H9 (cell line): Measurements from ENCODE around the gene MIPOL1. TPM values are rescaled to one million over a fixed set of nuclear protein-coding genes. Genes with fewer than 3 reads are reported as not detected.
A peak's percentile ranks its signal among the peaks of the same experiment; 100 is the strongest.

Experiments used
- DNase-seq: peaks from one replicate; pipeline ENCODE4 v3.0.0-alpha.2; 2017
- H2AFZ ChIP-seq: one replicate; pipeline ENCODE4 v1.6.1; 2013; ENCODE audit warnings: mild to moderate bottlenecking, low read length, control low read depth, moderate library complexity
- H2AK5ac ChIP-seq: 2 replicates; pipeline ENCODE4 v1.6.1; 2013; ENCODE audit warnings: low read length, control low read depth, mixed read lengths; ENCODE audit not compliant: insufficient read length
- H2BK120ac ChIP-seq: one replicate; pipeline ENCODE4 v1.6.1; 2013; ENCODE audit warnings: low read depth, mild to moderate bottlenecking, low read length, control low read depth, inconsistent platforms; ENCODE audit not compliant: poor library complexity, severe bottlenecking
- H2BK12ac ChIP-seq: 2 replicates; pipeline ENCODE4 v1.6.1; 2013; ENCODE audit warnings: low read length, control low read depth, mixed read lengths, low read depth; ENCODE audit not compliant: insufficient read length
- H2BK15ac ChIP-seq: 2 replicates; pipeline ENCODE4 v1.6.1; 2013; ENCODE audit warnings: low read depth, low read length, control low read depth
- H2BK20ac ChIP-seq: one replicate; pipeline ENCODE4 v1.6.1; 2013; ENCODE audit warnings: low read depth, mild to moderate bottlenecking, low read length, control low read depth, inconsistent platforms; ENCODE audit not compliant: poor library complexity, severe bottlenecking
- H2BK5ac ChIP-seq: 2 replicates; pipeline ENCODE4 v1.6.1; 2013; ENCODE audit warnings: low read length, control low read depth, mixed read lengths; ENCODE audit not compliant: insufficient read length
- H3K14ac ChIP-seq: 2 replicates; pipeline ENCODE4 v1.6.1; 2013; ENCODE audit warnings: low read length, control low read depth; ENCODE audit not compliant: insufficient read depth
- H3K18ac ChIP-seq: 2 replicates; pipeline ENCODE4 v1.6.1; 2013; ENCODE audit warnings: low read depth, mild to moderate bottlenecking, mixed read lengths, low read length, control low read depth; ENCODE audit not compliant: insufficient read length
- H3K23ac ChIP-seq: 2 replicates; pipeline ENCODE4 v1.6.1; 2013; ENCODE audit warnings: low read length, control low read depth, mixed read lengths, low read depth; ENCODE audit not compliant: insufficient read length
- H3K23me2 ChIP-seq: 2 replicates; pipeline ENCODE4 v1.6.1; 2013; ENCODE audit warnings: low read depth, mild to moderate bottlenecking, mixed read lengths, low read length, control low read depth; ENCODE audit not compliant: insufficient read length, poor library complexity, severe bottlenecking
- H3K27ac ChIP-seq: 2 replicates; pipeline ENCODE4 v1.5.1; 2013; ENCODE audit warnings: low read length, control low read depth, mixed read lengths, low read depth; ENCODE audit not compliant: insufficient read length
- H3K27me3 ChIP-seq: 2 replicates; pipeline ENCODE4 v1.6.1; 2013; ENCODE audit warnings: low read length, control low read depth, inconsistent platforms; ENCODE audit not compliant: insufficient read depth
- H3K4ac ChIP-seq: 2 replicates; pipeline ENCODE4 v1.6.1; 2013; ENCODE audit warnings: low read depth, mild to moderate bottlenecking, control low read depth, inconsistent platforms, low read length, moderate library complexity
- H3K4me1 ChIP-seq: 2 replicates; pipeline ENCODE4 v1.6.1; 2013; ENCODE audit warnings: low read length, control low read depth, inconsistent platforms; ENCODE audit not compliant: insufficient read depth
- H3K4me2 ChIP-seq: 2 replicates; pipeline ENCODE4 v1.6.1; 2013; ENCODE audit warnings: low read length, control low read depth, mixed read lengths; ENCODE audit not compliant: insufficient read length, insufficient read depth
- H3K56ac ChIP-seq: 2 replicates; pipeline ENCODE4 v1.6.1; 2013; ENCODE audit warnings: low read depth, mild to moderate bottlenecking, mixed read lengths, low read length, control low read depth; ENCODE audit not compliant: insufficient read length
- H3K79me1 ChIP-seq: 2 replicates; pipeline ENCODE4 v1.6.1; 2013; ENCODE audit warnings: low read depth, mild to moderate bottlenecking, moderate library complexity, low read length, control low read depth, inconsistent platforms; ENCODE audit not compliant: insufficient read depth, poor library complexity, severe bottlenecking
- H3K79me2 ChIP-seq: 2 replicates; pipeline ENCODE4 v1.6.1; 2013; ENCODE audit warnings: low read length, control low read depth, inconsistent platforms; ENCODE audit not compliant: insufficient read depth
- H3K9ac ChIP-seq: 2 replicates; pipeline ENCODE4 v1.6.1; 2013; ENCODE audit warnings: low read length, control low read depth, mixed read lengths; ENCODE audit not compliant: insufficient read length; ENCODE audit errors: extremely low read depth
- H3K9me3 ChIP-seq: one replicate; pipeline ENCODE4 v1.6.1; 2013; ENCODE audit warnings: low read depth, low read length, inconsistent platforms; ENCODE audit not compliant: control insufficient read depth
- H3T11ph ChIP-seq: one replicate; pipeline ENCODE4 v1.6.1; 2013; ENCODE audit warnings: mild to moderate bottlenecking, low read length, control low read depth, inconsistent platforms
- H4K20me1 ChIP-seq: one replicate; pipeline ENCODE4 v1.6.1; 2013; ENCODE audit not compliant: control insufficient read depth, insufficient read length, insufficient read depth
- H4K5ac ChIP-seq: 2 replicates; pipeline ENCODE4 v1.6.1; 2013; ENCODE audit warnings: low read depth, mild to moderate bottlenecking, mixed read lengths, low read length, control low read depth; ENCODE audit not compliant: insufficient read length
- H4K8ac ChIP-seq: replicated peaks from 2 replicates; pipeline ENCODE4 v1.6.1; 2013; ENCODE audit warnings: low read length, control low read depth, mixed read lengths, low read depth; ENCODE audit not compliant: insufficient read length
- H4K91ac ChIP-seq: 2 replicates; pipeline ENCODE4 v1.6.1; 2013; ENCODE audit warnings: low read depth, mild to moderate bottlenecking, moderate library complexity, mixed read lengths, low read length, control low read depth; ENCODE audit not compliant: insufficient read length
- H3K27ac Mint-ChIP-seq, 3 experiments: 2 replicates in 2 of 3; 3 replicates in 1 of 3; pipeline ENCODE4 v1.8.0; 2020 to 2021; ENCODE audit warnings: mixed read lengths in 3 of 3, mild to moderate bottlenecking in 1 of 3, moderate library complexity in 1 of 3
- H3K27me3 Mint-ChIP-seq: 2 replicates; pipeline ENCODE4 v1.8.0; 2021; ENCODE audit warnings: low read depth, mild to moderate bottlenecking, moderate library complexity, mixed read lengths
- H3K36me3 Mint-ChIP-seq, 3 experiments: 2 replicates in 2 of 3; 3 replicates in 1 of 3; pipeline ENCODE4 v1.8.0; 2020 to 2021; ENCODE audit warnings: low read depth in 3 of 3, mixed read lengths in 3 of 3; ENCODE audit not compliant: insufficient read depth in 1 of 3
- H3K4me1 Mint-ChIP-seq, 2 experiments: 2 replicates each; pipeline ENCODE4 v1.8.0; 2020; ENCODE audit warnings: mixed read lengths in 2 of 2
- H3K4me3 Mint-ChIP-seq, 2 experiments: 2 replicates in 1 of 2; 3 replicates in 1 of 2; pipeline ENCODE4 v1.8.0; 2020 to 2021; ENCODE audit warnings: mild to moderate bottlenecking in 2 of 2, mixed read lengths in 2 of 2, moderate library complexity in 1 of 2
- H3K9me3 Mint-ChIP-seq, 2 experiments: 2 replicates in 1 of 2; 3 replicates in 1 of 2; pipeline ENCODE4 v1.8.0; 2020; ENCODE audit warnings: mild to moderate bottlenecking in 2 of 2, mixed read lengths in 2 of 2, moderate library complexity in 1 of 2
- WGBS: extraction: QIAGEN DNeasy Blood & Tissue Kit; methylation state at CpG from one replicate; pipeline ENCODE4 v1.1.7; 2013; ENCODE audit warnings: missing lambda C conversion rate, low lambda C conversion rate, mixed read lengths; ENCODE audit not compliant: insufficient read length; ENCODE audit errors: extremely low coverage; 5-methylcytosine and 5-hydroxymethylcytosine counted together
- total RNA-seq: library from RNA; stranded (reverse); gene quantifications from 2 replicates; pipeline ENCODE4 v1.2.1, GENCODE V29; 2021
- TF ChIP-seq, protein P1 (sequence below): fragments of 200-600 bp; sonication (generic); conservative IDR thresholded peaks from 3 replicates; pipeline ENCODE4 v1.8.0; 2021; ENCODE audit warnings: antibody characterized with exemption, mild to moderate bottlenecking

Gene MIPOL1
- total RNA-seq, 1 experiment from 2014 or later, result 15.6 TPM

DNA sequence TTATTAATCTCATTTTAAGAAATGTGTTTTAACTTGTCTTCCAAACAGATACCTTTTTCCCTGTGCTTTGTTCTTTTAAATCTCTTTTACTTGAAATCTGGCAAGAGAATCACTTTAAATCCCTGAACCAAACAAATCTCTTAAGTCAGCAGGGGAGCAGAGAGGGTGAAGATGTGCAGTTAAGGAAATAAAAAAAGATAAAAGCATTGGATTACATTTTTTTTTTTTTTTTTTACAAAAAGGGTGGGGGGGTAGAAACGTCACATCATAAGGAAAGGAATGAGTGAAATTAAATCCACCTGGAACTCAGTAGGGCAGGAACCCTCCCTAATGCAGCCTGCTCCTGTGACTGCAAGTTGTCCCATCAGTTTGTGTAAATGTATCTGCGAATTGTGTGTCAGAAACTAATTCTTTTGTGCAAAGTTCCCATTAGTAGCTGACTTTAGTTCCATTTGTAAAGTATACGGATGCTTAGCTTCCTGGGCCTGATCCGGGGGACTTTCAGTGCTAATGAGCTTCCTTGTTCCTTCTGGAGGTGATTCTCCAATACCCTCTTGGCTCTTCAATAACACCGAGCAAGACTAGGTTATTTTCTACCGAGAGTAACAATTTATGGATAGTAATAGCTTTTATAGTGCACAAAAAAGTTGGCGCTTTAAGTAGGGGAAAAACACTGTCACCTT is 399.2 kb downstream of the MIPOL1 start:
- Mint-ChIP-seq H3K27ac (no peak overlapping the region), H3K9me3 (no peaks in the 10 kb centered on the region; a peak in 2 of 5 replicates), H3K27me3 (peaks cover 98% of the 10 kb centered on the region), H3K4me1 (peaks cover 33 to 50% of the 10 kb centered on the region in 2 experiments), H3K36me3 (no peaks in the 10 kb centered on the region; a peak in 2 of 7 replicates), H3K4me3 (no peak overlapping the region)
- TF ChIP-seq, protein P1, sequence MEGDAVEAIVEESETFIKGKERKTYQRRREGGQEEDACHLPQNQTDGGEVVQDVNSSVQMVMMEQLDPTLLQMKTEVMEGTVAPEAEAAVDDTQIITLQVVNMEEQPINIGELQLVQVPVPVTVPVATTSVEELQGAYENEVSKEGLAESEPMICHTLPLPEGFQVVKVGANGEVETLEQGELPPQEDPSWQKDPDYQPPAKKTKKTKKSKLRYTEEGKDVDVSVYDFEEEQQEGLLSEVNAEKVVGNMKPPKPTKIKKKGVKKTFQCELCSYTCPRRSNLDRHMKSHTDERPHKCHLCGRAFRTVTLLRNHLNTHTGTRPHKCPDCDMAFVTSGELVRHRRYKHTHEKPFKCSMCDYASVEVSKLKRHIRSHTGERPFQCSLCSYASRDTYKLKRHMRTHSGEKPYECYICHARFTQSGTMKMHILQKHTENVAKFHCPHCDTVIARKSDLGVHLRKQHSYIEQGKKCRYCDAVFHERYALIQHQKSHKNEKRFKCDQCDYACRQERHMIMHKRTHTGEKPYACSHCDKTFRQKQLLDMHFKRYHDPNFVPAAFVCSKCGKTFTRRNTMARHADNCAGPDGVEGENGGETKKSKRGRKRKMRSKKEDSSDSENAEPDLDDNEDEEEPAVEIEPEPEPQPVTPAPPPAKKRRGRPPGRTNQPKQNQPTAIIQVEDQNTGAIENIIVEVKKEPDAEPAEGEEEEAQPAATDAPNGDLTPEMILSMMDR, result no peak
- no peaks in the 10 kb centered on the region for H3K79me2 ChIP-seq
- no peak overlapping the region for H2AFZ ChIP-seq
- no peak overlapping the region for H3K27ac ChIP-seq
- peaks cover 11% of the 10 kb centered on the region for H3K23me2 ChIP-seq
- no peak overlapping the region for H4K5ac ChIP-seq
- H3T11ph ChIP-seq, result no peak overlapping the region
- no peak for DNase-seq
- H3K4ac ChIP-seq, result no peak overlapping the region
- H3K18ac ChIP-seq, result no peak overlapping the region
- H3K4me1 ChIP-seq, result no peaks in the 10 kb centered on the region
- no peaks in the 10 kb centered on the region for H3K79me1 ChIP-seq
- peaks cover 3% of the 10 kb centered on the region for H4K20me1 ChIP-seq
- WGBS, result no CpG with 5 or more reads among the region's 7 CpGs
- no peak overlapping the region for H2BK120ac ChIP-seq
- no peak overlapping the region for H4K8ac ChIP-seq
- H3K27me3 ChIP-seq, result peaks cover 87% of the 10 kb centered on the region
- H3K9ac ChIP-seq, result no peak overlapping the region
- no peak overlapping the region for H3K14ac ChIP-seq
- H2BK20ac ChIP-seq, result no peak overlapping the region
- no peak overlapping the region for H2BK5ac ChIP-seq
- H3K9me3 ChIP-seq, result no peaks in the 10 kb centered on the region
- H4K91ac ChIP-seq, result no peak overlapping the region
- H2BK12ac ChIP-seq, result no peak overlapping the region
- H3K23ac ChIP-seq, result no peak overlapping the region
- H3K56ac ChIP-seq, result no peak overlapping the region
- no peak overlapping the region for H2BK15ac ChIP-seq
- no peak overlapping the region for H2AK5ac ChIP-seq
- H3K4me2 ChIP-seq, result peak overlapping the region; percentile 52
